ENCODE results near the gene DCANP1. TPM values are rescaled to one million over a fixed set of nuclear protein-coding genes. Genes with fewer than 3 reads are reported as not detected.
A peak's percentile ranks its signal among the peaks of the same experiment; 100 is the strongest.

Gene DCANP1
- total and polyA plus RNA-seq, 11 donors, result 0.11 TPM; not detected in 10

- 47 to 56% (median 53%) methylated on average over 3 of the region's 3 CpGs for WGBS, 4 donors
- DNase-seq (no peak), ATAC-seq (no peak)
- H3K27ac ChIP-seq, result no peak overlapping the region
- TF ChIP-seq CTCF (IDR thresholded peaks at IDR 0.05), result no peak
- no peak for TF ChIP-seq POLR2A (IDR thresholded peaks at IDR 0.05)
- intact Hi-C loops (cut with DNase I), result no loop called here
- no peaks in the 10 kb centered on the region for H3K36me3 ChIP-seq
- no peaks in the 10 kb centered on the region for H3K9me3 ChIP-seq
- no peak overlapping the region for H3K4me3 ChIP-seq
- peaks cover 0 to 32% (median 18%) of the 10 kb centered on the region in 12 donors for H3K4me1 ChIP-seq
- H3K27me3 ChIP-seq, result peaks cover 21 to 93% (median 59%) of the 10 kb centered on the region in 9 donors
Observed at GRCh38 chr5:135492319-135492626, 45.1 kb upstream of the DCANP1 start.

- H3K4me1 ChIP-seq, result peaks cover 0 to 32% (median 18%) of the 10 kb centered on the region in 12 donors
- H3K27ac ChIP-seq, result no peak overlapping the region
- no peaks in the 10 kb centered on the region for H3K36me3 ChIP-seq
- no peak for ATAC-seq
- DNase-seq, result no peak
- H3K27me3 ChIP-seq, result peaks cover 24 to 94% (median 61%) of the 10 kb centered on the region in 9 donors
- H3K4me3 ChIP-seq, result no peak overlapping the region
- TF ChIP-seq POLR2A (IDR thresholded peaks at IDR 0.05), result no peak
- TF ChIP-seq CTCF (IDR thresholded peaks at IDR 0.05), result no peak
- intact Hi-C loops (cut with DNase I), result no loop called here
- no peaks in the 10 kb centered on the region for H3K9me3 ChIP-seq
- WGBS, 4 donors, result 6 to 14% (median 10%) methylated on average over 26 to 40 of the region's 40 CpGs
Observed at GRCh38 chr5:135491552-135492318, 44.6 kb upstream of the DCANP1 start.

- 13 to 30% (median 18%) methylated on average over 10 to 14 of the region's 14 CpGs for WGBS, 4 donors
- no peak overlapping the region for H3K4me3 ChIP-seq
- TF ChIP-seq CTCF (IDR thresholded peaks at IDR 0.05) (no peak), POLR2A (IDR thresholded peaks at IDR 0.05) (no peak)
- no peaks in the 10 kb centered on the region for H3K9me3 ChIP-seq
- H3K36me3 ChIP-seq, result no peaks in the 10 kb centered on the region
- no peak for ATAC-seq
- no peak for DNase-seq
- peaks cover 0 to 32% (median 18%) of the 10 kb centered on the region in 12 donors for H3K4me1 ChIP-seq
- peaks cover 24 to 95% (median 66%) of the 10 kb centered on the region in 9 donors for H3K27me3 ChIP-seq
- no peak overlapping the region for H3K27ac ChIP-seq
- intact Hi-C loops (cut with DNase I), result no loop called here
Observed at GRCh38 chr5:135491038-135491551, 43.9 kb upstream of the DCANP1 start.

GRCh38 chr5:135490245-135491037 lies 43.3 kb upstream of the DCANP1 start:
- 5 to 8% (median 6%) methylated on average over 37 to 49 of the region's 49 CpGs for WGBS, 4 donors
- Histone ChIP-seq H3K4me3 (peak overlapping the region in 10 of 12 donors; percentile 2 to 44 (median 30)), H3K27me3 (peaks cover 24 to 95% (median 67%) of the 10 kb centered on the region in 9 donors), H3K36me3 (no peaks in the 10 kb centered on the region), H3K27ac (no peak overlapping the region), H3K4me1 (peaks cover 0 to 32% (median 18%) of the 10 kb centered on the region in 12 donors), H3K9me3 (no peaks in the 10 kb centered on the region)
- intact Hi-C loops (cut with DNase I), result no loop called here
- TF ChIP-seq POLR2A (IDR thresholded peaks at IDR 0.05) (no peak), CTCF (IDR thresholded peaks at IDR 0.05) (no peak)
- no peak for ATAC-seq
- DNase-seq, result no peak

Measured in heart left ventricle (tissue), 16 donors.